Pericardium fibroblast (primary cell): ENCODE measurements around the gene SLC6A9. TPM values are rescaled to one million over a fixed set of nuclear protein-coding genes. Genes with fewer than 3 reads are reported as not detected.

Source experiments
- total RNA-seq: library from RNA; depleted of rRNA; stranded (reverse); fragments of >200 nt; gene quantifications from 2 replicates; pipeline ENCODE4 v1.2.3, GENCODE V29; 2015

The SLC6A9 gene
- 11.6 and 16.0 TPM in 2 replicates for total RNA-seq

GRCh38 chr1:44031252-44032169, at the start of gene SLC6A9:
TSS of gene SLC6A9 (minus strand) at chr1:44031462. CDS start at chr1:44024277, 7,185 bp downstream.

DNA sequence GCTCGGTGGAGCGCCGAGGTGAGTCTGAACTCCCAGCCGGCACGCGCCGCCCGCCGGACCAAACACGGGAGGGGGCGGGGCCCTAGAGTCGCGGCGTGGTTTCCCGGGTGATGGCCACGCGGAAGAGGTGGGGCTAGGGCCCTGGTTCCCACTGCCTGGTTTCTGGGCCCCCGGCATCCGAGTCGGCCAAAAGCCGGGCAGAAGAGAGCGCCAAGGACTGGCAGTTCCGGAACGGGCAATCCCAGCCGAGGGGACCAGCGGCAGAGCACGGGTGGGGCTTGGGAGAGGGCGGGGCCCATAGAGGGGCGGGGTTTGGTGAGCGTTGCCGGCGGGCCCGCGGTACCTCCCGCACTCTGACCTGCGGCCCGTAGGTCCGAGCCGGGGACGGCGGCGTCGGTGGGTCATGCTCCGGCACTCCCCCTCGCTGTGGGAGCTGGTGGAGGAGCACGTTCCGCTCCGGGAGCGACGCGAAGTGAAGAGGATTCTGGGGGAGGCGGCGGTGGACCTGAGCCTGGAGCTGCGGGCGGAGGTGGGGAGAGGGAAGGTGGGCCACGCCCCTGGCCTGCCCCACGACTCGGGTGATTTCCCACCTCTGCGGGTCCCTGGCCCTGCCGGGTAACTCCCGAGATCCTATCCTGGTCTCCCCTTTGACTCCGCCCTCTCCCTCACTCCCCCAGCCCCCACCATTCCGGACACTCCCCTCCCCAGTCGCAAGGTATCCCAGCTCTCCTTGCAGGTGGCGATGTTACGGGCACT, 39.6 kb downstream of the SLC6A9 start, which contains the start of gene CCDC24:
Gene CCDC24, plus strand, starts transcription at position 124 of the 756 bp plus-strand sequence. Its CDS starts 280 bp downstream, at position 404.

GRCh38 chr1:43978551-43979260, 52.6 kb downstream of the SLC6A9 start, which contains the start of gene B4GALT2:
TSS of gene B4GALT2 (plus strand) at chr1:43979210. CDS start at chr1:43981161, 1,951 bp downstream.

DNA sequence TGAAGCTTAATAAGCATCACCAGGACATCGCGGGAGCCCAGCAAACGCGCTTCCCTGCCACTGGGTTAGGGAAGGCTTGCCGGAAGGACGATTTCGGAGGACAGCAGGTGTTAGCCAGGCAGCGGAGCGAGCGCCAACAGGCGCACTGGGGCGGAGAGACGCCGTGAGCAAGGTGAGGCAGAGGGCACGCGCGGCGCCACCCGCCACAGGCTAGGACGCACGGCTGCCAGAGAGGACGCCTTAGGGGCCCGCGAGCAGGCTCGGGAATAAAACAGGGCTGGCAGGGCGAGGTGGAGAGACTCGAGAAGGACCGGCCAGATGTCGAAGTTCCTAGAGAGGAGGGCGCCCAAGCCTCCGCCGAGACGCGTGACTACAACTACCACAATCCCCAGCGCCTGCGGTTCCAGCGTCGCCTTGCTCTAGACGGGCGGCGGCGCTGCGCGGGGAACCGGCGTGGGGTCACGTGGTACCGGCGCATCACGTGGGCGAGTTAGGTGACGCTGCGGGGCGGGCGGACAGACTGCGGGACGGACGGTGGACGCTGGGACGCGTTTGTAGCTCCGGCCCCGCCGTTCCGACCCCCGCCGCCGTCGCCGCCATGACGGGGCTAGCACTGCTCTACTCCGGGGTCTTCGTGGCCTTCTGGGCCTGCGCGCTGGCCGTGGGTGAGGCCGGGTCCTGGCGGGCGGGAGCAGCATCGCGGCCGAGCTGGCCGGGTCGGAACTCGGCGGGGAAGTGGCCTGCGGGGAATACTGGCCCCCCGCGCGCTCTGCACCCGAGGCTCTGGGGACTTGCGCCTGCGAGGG, 56.6 kb downstream of the SLC6A9 start, which contains the start of gene ATP6V0B:
Gene ATP6V0B, plus strand, starts transcription at position 518 of the 806 bp plus-strand sequence. Its CDS starts 81 bp downstream, at position 599.

GRCh38 chr1:43969746-43970466, 61.4 kb downstream of the SLC6A9 start, which contains the start of gene DPH2:
TSS of gene DPH2 (plus strand) at chr1:43970010. CDS start at chr1:43970176, 166 bp downstream.

Other genes with a start within 250 kb of the SLC6A9 start
- not detected in 2 replicates for gene ARTN, start 97.7 kb downstream of the SLC6A9 start, total RNA-seq
- gene IPO13, start 84.5 kb downstream of the SLC6A9 start, total RNA-seq = 18.0 and 24.4 TPM in 2 replicates
- gene DPH2, start 61.5 kb downstream of the SLC6A9 start, total RNA-seq = 6.5 and 23.9 TPM in 2 replicates
- 72.8 and 127 TPM in 2 replicates for gene ATP6V0B, start 56.5 kb downstream of the SLC6A9 start, total RNA-seq
- 98.6 and 106 TPM in 2 replicates for gene B4GALT2, start 52.3 kb downstream of the SLC6A9 start, total RNA-seq
- 0.43 and 2.2 TPM in 2 replicates for gene CCDC24, start 39.9 kb downstream of the SLC6A9 start, total RNA-seq
- gene KLF17, start 87.4 kb upstream of the SLC6A9 start, total RNA-seq = under 0.01 TPM in 1 of 2 replicates, not detected in the other
- not detected in 2 replicates for gene KLF18, start 110.2 kb upstream of the SLC6A9 start, total RNA-seq
- 17.0 and 32.8 TPM in 2 replicates for gene DMAP1, start 182.0 kb upstream of the SLC6A9 start, total RNA-seq